Esophagus mucosa (tissue), 1 donor: ENCODE measurements around the gene TRIML2. TPM values are rescaled to one million over a fixed set of nuclear protein-coding genes. Genes with fewer than 3 reads are reported as not detected.
A peak's percentile ranks its signal among the peaks of the same experiment; 100 is the strongest.
"Not testable (repeated sequence)": the region's sequence is repeated elsewhere in the genome, so short reads cannot be mapped to it uniquely, and the experiment has no call there.

Experiments used
- ATAC-seq: fragments of 200-7000 bp; cut with Tn5 transposase; one replicate; pipeline ENCODE4 v1.9.1; 2020
- total RNA-seq: library from RNA; stranded (reverse); gene quantifications from one replicate; pipeline ENCODE4 v1.2.4, GENCODE V29; 2023
- donor health status: DM: yes; HTN: yes; CAD: no.

The TRIML2 gene
- total RNA-seq, 1 donor from 2014 or later: not detected

DNA sequence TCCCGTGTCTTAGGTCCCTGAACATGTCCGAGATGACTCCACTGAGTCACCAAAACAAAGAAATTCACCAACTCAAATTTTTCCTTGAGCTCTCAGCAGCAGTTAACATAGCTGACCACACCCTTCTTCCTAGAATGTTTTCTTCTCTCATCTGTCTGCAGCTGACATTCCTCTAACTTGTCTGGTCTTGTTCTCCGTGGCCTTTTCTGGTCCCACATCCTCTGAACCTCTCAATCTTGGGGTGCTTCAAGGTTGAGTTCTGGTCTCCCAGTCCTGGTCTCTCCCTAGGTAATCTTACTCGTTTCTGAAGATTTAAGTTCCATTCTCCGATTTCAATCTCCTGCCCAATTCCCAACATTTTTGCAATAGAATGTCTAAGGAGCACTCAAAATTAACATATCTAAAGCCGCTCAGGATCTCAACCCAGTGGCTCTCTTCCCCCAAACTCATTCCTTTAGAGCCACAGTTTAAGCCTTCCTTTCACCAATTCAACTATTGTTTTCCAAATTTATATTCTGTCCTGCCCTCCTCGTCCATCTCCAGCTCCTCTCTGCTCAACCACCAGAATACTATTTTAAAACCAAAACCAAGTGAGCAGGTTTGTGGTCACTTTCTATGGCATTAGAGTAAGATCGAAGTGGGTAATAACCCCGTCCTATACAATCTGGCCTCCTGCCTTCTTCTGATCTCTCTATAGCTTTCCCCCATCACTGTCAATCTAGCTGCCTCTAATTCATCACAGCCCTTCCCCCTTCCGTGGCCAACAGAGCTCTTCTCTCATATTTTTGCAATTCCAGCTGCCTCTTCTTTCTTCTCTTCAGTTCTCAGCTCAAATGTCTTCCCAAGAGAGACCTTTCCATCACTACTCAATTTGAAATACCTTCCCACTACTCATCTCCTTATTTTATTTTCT lies 1.2 kb downstream of the TRIML2 start:
- peak; percentile 71 for ATAC-seq

DNA sequence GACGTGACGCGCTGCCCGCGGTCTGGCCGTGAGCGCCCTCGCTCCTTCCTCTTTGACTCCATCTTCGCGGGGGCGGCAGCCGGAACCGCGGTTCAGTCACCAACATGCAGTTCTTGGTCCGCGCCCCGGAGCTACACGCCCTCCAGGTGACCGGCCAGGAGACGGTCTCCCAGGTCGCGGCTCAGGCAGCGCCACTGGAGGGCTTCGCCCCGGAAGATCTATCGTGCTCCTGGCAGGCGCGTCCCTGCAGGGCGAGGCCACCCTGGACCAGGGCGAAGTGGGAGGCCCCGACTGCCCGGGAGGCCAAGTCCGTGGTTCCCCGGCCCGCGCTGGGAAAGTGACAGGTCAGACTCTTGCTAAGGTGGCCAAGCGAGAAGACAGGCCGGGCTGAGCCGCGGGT lies 2.9 kb downstream of the TRIML2 start:
- no peak for ATAC-seq

DNA sequence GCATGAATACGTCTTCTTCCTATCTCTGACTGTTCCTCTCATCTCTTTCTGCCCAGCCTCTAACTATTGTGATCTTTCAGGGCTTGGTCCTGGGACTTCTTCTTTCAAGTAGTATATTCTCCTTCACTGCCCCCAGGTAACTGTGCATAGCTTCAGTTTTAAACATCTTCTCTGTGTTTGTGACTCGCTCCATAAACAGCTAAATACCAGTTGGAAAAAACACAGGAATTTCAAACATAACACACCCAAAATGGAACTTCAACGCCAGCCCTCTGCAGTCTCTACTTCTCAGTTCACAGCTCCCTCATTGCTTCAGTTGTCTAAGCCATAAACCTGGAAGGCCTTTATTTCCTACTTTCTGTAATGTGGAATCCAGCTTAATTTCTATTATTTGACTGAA lies 16.6 kb downstream of the TRIML2 start:
- no peak for ATAC-seq

GRCh38 chr4:188086858-188087257 lies 22.5 kb downstream of the TRIML2 start:
- no peak for ATAC-seq

DNA sequence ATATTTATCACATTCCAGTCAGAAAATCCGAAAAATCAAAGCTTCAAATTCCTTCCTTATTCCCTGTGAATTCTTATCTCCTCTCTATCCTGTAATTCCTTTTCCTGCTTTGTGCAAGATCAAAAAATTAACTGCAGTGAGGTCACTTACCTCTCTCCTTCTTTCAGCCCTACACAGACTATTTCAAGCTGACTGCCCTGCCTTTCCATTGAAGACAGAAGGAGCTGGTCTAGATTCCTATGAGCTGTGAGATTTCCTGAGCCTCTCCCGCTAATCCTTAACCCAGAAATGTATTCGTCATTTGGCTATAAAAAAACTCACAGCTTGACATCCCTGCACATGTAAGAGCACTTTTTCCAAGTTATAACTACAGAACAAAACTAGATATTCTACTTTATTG lies 26.6 kb downstream of the TRIML2 start:
- no peak for ATAC-seq

GRCh38 chr4:188078116-188078515 lies 31.3 kb downstream of the TRIML2 start:
- no peak for ATAC-seq

GRCh38 chr4:188076169-188076568 lies 33.2 kb downstream of the TRIML2 start:
- no peak for ATAC-seq

- no peak for ATAC-seq
These were observed 48.3 kb downstream of the TRIML2 start for GRCh38 chr4:188061083-188061482.

DNA sequence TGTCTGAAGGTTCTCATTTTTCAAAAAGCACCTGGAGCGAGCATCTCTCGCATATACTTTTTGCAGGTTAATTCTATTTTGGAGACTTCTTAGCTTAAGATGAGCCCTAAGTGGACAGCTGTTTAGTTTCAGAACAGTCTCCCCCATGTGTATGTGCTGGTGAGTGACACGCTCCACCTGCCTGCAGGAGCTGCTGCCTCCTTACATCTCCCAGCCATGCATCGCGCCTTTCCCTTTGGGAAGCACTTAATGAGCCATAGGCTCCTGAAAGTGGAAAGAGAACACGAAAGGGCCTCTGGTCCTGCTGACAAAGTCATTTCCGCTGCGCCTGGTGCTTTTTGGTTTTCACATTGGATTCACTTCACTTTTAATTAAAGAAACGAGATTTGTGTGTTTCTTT lies 56.1 kb downstream of the TRIML2 start:
- ATAC-seq: no peak

DNA sequence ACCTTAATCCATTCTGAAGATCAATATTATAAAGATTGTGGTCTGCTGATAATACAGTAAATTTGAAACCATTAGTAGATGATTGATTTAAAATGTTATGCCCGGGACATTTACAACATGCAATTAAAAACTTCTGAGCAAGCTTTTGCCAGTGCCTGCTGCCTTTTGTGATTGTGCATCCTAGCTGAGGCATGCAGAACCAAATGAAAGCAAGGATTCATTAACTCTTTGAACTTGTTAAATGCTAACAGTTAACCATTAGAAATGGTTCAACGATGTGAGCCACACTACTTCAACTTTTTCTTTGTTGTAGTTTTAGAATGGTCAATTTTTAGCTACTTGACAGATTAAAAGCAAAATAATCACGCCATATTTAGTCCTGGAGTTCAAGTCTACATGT lies 62.7 kb downstream of the TRIML2 start:
- no peak for ATAC-seq

- ATAC-seq: not testable (repeated sequence)
These were observed 63.9 kb downstream of the TRIML2 start for GRCh38 chr4:188045461-188045860.

GRCh38 chr4:188043154-188043553 lies 66.2 kb downstream of the TRIML2 start:
- ATAC-seq: no peak

DNA sequence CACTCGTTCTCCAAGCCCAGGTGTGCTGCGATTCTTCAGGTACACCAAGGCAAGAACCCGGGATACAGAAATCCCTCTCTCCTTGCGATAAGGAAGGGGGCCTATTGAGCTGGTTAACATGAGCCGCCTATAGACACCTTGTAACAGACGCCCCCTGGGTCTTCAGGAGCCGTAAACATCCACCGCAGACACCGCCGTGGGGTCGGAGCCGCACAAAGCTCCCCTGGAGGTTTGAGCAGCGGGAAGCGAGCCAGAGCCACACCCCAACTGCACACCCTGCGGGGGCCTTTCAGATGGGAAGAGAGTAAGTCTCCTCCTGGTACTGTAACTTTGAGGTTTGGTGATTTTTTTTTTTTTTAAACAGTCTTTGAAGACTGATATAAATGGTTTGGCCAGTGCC lies 67.2 kb downstream of the TRIML2 start:
- ATAC-seq: no peak

- no peak for ATAC-seq
These were observed 67.7 kb downstream of the TRIML2 start for GRCh38 chr4:188041721-188042120.

Other genes with a start within 250 kb of the TRIML2 start
- not detected for gene ZFP42, start 113.8 kb downstream of the TRIML2 start, total RNA-seq
- gene TRIML1, start 29.8 kb upstream of the TRIML2 start, total RNA-seq: not detected